Keratinocyte (primary cell): ENCODE results near the gene SNRNP25. TPM values are rescaled to one million over a fixed set of nuclear protein-coding genes. Genes with fewer than 3 reads are reported as not detected.

ENCODE experiments used
- DNase-seq: peaks from one replicate; pipeline ENCODE4 v3.0.0-alpha.2; 2011; ENCODE audit warnings: low read depth, missing footprints, low spot score
- FAIRE-seq: peaks from 2 replicates; lab custom pipeline; 2011; peaks lifted over from hg19 to GRCh38; lab: Jason Lieb, UNC
- H2AFZ ChIP-seq: 2 replicates; pipeline ENCODE4 v1.6.0; 2012; ENCODE audit warnings: low read length, control low read depth, inconsistent platforms; ENCODE audit not compliant: control insufficient read depth
- H3K27ac ChIP-seq: 2 replicates; pipeline ENCODE4 v1.5.1; 2011; ENCODE audit warnings: low read length; ENCODE audit not compliant: control insufficient read depth, insufficient read depth
- H3K27me3 ChIP-seq: 3 replicates; pipeline ENCODE4 v1.6.0; 2011; ENCODE audit warnings: low read length; ENCODE audit not compliant: control insufficient read depth, insufficient read depth; ENCODE audit errors: extremely low read depth
- H3K36me3 ChIP-seq, 2 experiments: 2 replicates in 1 of 2; 3 replicates in 1 of 2; pipeline ENCODE4 v1.5.1; 2011; ENCODE audit warnings: low read length in 2 of 2, mild to moderate bottlenecking in 1 of 2; ENCODE audit not compliant: control insufficient read depth in 2 of 2, insufficient read depth in 2 of 2; ENCODE audit errors: extremely low read depth in 1 of 2
- H3K4me1 ChIP-seq: 3 replicates; pipeline ENCODE4 v1.5.1; 2011; ENCODE audit warnings: low read length; ENCODE audit not compliant: control insufficient read depth, insufficient read depth; ENCODE audit errors: extremely low read depth
- H3K4me2 ChIP-seq: 3 replicates; pipeline ENCODE4 v1.6.0; 2011; ENCODE audit warnings: low read depth, low read length; ENCODE audit not compliant: control insufficient read depth, insufficient read depth; ENCODE audit errors: extremely low read depth
- H3K4me3 ChIP-seq, 3 experiments: fragments of 200-600 bp in 1 of 3; sonication (generic) in 1 of 3; 2 replicates in 2 of 3; 3 replicates in 1 of 3; pipeline ENCODE4 v1.5.1; 2011 to 2016; ENCODE audit warnings: low read length in 3 of 3, mild to moderate bottlenecking in 3 of 3, control low read depth in 2 of 3, inconsistent platforms in 1 of 3, low read depth in 1 of 3, mixed read lengths in 1 of 3, mixed run types in 1 of 3, moderate library complexity in 1 of 3; ENCODE audit not compliant: control insufficient read depth in 2 of 3, insufficient read depth in 2 of 3; ENCODE audit errors: extremely low read depth in 1 of 3
- H3K79me2 ChIP-seq: 2 replicates; pipeline ENCODE4 v1.6.0; 2012; ENCODE audit warnings: low read length; ENCODE audit not compliant: control insufficient read depth, insufficient read depth
- H3K9ac ChIP-seq: 3 replicates; pipeline ENCODE4 v1.6.0; 2011; ENCODE audit warnings: low read length; ENCODE audit not compliant: control insufficient read depth, insufficient read depth; ENCODE audit errors: extremely low read depth
- H3K9me1 ChIP-seq: 3 replicates; pipeline ENCODE4 v1.6.0; 2011; ENCODE audit warnings: low read length; ENCODE audit not compliant: control insufficient read depth, insufficient read depth; ENCODE audit errors: extremely low read depth
- H3K9me3 ChIP-seq: 2 replicates; pipeline ENCODE4 v1.5.1; 2012; ENCODE audit warnings: low read depth, low read length; ENCODE audit not compliant: control insufficient read depth
- H4K20me1 ChIP-seq: 3 replicates; pipeline ENCODE4 v1.6.0; 2011; ENCODE audit warnings: low read length; ENCODE audit not compliant: control insufficient read depth, insufficient read depth; ENCODE audit errors: extremely low read depth
- EZH2 ChIP-seq: IDR thresholded peaks from one replicate; pipeline ENCODE4 v1.6.1; 2012; ENCODE audit warnings: inconsistent platforms, mild to moderate bottlenecking, low read length, moderate library complexity
- dilution Hi-C: fragments of 300-500 bp; cut with MboI; formaldehyde crosslinking; loops from one replicate; pipeline ENCODE4 v1.7.0; 2020; ENCODE audit warnings: low sequenced_read_pairs; ENCODE audit not compliant: extremely low pct_ligation_motif_present
- polyA plus RNA-seq, 5 experiments: library from polyadenylated mRNA; depleted of rRNA in 3 of 5; stranded (reverse) in 3 of 5; stranded (forward) in 1 of 5; unstranded in 1 of 5; fragments of >200 nt; gene quantifications; 1 replicate in 1 of 5; 2 replicates in 3 of 5; 3 replicates in 1 of 5; pipeline versions ENCODE4 v1.2.1 to v1.2.3, GENCODE V29; 2011 to 2012; ENCODE audit warnings: missing spikeins in 2 of 5, low read depth in 1 of 5, low replicate concordance in 1 of 5
- TF ChIP-seq, protein P1 (sequence below), 3 experiments: IDR thresholded peaks in 1 of 3; conservative IDR thresholded peaks in 1 of 3; optimal IDR thresholded peaks in 1 of 3; 2 replicates in 2 of 3; 3 replicates in 1 of 3; pipeline versions ENCODE3 to v1.5.1; 2011; ENCODE audit warnings: low read length in 3 of 3, mild to moderate bottlenecking in 3 of 3, moderate library complexity in 2 of 3, control low read depth in 1 of 3, inconsistent platforms in 1 of 3; ENCODE audit not compliant: insufficient read depth in 2 of 3; ENCODE audit errors: extremely low read depth in 1 of 3

The SNRNP25 gene
- polyA plus RNA-seq, 1 donor (not counting 4 experiments of a cell fraction or from before 2014, with no cell fraction given) = 45.9 TPM

DNA sequence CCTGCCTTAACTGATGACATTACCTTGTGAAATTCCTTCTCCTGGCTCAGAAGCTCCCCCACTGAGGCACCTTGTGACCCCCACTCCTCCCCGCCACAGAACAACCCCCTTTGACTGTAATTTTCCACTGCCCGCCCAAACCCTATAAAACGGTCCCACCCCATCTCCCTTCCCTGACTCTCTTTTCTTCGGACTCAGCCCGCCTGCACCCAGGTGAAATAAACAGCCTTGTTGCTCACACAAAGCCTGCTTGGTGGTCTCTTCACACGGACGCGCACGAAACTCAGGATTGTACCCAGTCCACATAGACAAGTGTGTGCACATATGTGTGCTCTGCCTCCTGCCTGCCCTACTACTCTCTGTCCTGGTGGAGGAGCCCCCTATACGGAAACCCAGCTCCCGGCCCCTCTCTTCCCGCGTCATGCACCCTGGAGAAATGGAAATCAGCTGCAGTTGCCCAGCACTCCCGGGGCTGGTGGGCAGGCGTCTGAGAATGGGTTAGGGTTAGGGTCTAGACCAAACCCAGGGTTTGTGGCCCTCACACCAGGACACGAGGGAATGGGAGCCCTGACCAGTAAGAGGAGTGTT, 21.2 kb downstream of the SNRNP25 start:
- no peak for FAIRE-seq
- peaks cover 4% of the 10 kb centered on the region for H3K9me1 ChIP-seq
- peaks cover 19% of the 10 kb centered on the region for H3K79me2 ChIP-seq
- no peak overlapping the region for H2AFZ ChIP-seq
- H3K9ac ChIP-seq = no peak overlapping the region
- H3K27me3 ChIP-seq = no peaks in the 10 kb centered on the region
- DNase-seq = no peak
- H3K27ac ChIP-seq = no peak overlapping the region
- no peaks in the 10 kb centered on the region for H3K9me3 ChIP-seq
- H3K4me2 ChIP-seq = no peak overlapping the region
- no peak overlapping the region for H3K4me3 ChIP-seq
- peaks cover 3 to 4% of the 10 kb centered on the region in 2 experiments for H3K36me3 ChIP-seq
- TF ChIP-seq, protein P1, sequence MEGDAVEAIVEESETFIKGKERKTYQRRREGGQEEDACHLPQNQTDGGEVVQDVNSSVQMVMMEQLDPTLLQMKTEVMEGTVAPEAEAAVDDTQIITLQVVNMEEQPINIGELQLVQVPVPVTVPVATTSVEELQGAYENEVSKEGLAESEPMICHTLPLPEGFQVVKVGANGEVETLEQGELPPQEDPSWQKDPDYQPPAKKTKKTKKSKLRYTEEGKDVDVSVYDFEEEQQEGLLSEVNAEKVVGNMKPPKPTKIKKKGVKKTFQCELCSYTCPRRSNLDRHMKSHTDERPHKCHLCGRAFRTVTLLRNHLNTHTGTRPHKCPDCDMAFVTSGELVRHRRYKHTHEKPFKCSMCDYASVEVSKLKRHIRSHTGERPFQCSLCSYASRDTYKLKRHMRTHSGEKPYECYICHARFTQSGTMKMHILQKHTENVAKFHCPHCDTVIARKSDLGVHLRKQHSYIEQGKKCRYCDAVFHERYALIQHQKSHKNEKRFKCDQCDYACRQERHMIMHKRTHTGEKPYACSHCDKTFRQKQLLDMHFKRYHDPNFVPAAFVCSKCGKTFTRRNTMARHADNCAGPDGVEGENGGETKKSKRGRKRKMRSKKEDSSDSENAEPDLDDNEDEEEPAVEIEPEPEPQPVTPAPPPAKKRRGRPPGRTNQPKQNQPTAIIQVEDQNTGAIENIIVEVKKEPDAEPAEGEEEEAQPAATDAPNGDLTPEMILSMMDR (optimal IDR thresholded peaks at IDR 0.05 in 1 of 3, IDR thresholded peaks at IDR 0.05 in 1 of 3, conservative IDR thresholded peaks at IDR 0.05 in 1 of 3; ENCODE audit: extremely low read depth in 1 of 3, insufficient read depth in 2 of 3, low read length in 3 of 3) = no peak
- no peak for TF ChIP-seq EZH2
- peaks cover 43% of the 10 kb centered on the region for H3K4me1 ChIP-seq
- dilution Hi-C loops = no loop called here
- no peaks in the 10 kb centered on the region for H4K20me1 ChIP-seq

DNA sequence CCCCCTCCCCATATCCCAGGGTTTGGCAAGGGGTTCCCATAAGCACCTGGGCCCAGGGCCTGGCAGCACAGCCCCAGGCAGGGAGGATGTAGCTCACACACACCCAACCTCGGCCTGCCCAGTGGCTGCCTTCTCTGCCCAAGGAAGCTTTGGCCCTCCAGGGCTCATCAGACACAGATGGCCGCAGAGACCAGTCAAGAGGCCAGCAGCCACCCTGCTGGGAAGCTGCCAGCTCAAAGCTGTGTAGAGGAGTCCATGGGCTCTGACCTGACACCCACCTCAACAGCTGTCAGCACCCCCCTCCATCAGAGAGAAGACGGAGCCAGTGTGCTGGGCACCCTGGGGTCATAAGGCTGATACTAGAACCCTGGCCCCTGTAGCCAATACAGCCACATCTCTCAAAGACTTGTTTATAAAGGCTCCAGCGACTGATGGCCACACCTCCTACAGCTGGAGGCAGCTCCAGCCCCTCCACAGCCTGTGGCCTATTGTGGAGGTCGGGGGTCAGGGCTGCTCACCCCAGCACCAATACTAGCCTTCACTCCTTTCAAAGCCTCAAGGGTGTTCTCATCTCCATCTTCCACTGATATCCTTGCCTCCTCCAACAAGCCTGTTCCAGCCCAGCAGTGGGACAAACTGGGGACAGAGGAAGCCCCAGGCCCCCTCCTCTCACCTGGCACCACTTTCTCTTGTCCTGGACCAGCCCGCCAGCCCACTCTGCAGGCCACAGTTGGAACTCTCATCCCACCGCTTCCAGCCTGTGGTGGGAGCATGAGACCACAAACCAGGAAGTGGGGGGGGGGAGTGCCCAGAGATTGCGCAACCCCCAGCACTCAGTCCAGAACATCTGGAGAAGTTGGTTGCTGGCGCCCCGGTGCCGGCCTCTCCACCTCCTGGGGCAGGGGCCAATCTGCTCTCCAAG, 22.2 kb downstream of the SNRNP25 start:
- peak overlapping the region; percentile 66 for H3K27ac ChIP-seq
- dilution Hi-C loops = no loop called here

More for the DNA sequence above, 22.2 kb downstream of the SNRNP25 start:
- Histone ChIP-seq H3K79me2 (peaks cover 11% of the 10 kb centered on the region), H3K9me3 (no peaks in the 10 kb centered on the region), H3K27me3 (no peaks in the 10 kb centered on the region), H3K9ac (no peak overlapping the region), H3K36me3 (peaks cover 0 to 11% of the 10 kb centered on the region in 2 experiments), H3K4me1 (peaks cover 42% of the 10 kb centered on the region), H3K4me3 (no peak overlapping the region), H2AFZ (no peak overlapping the region), H3K9me1 (peaks cover 4% of the 10 kb centered on the region), H4K20me1 (no peaks in the 10 kb centered on the region), H3K4me2 (peak overlapping the region; percentile 95)
- FAIRE-seq (no peak), DNase-seq (no peak)
- TF ChIP-seq EZH2 = no peak
- TF ChIP-seq, protein P1 (optimal IDR thresholded peaks at IDR 0.05 in 1 of 3, IDR thresholded peaks at IDR 0.05 in 1 of 3, conservative IDR thresholded peaks at IDR 0.05 in 1 of 3; ENCODE audit: extremely low read depth in 1 of 3, insufficient read depth in 2 of 3, low read length in 3 of 3) = peak in 1 of 3 experiments; percentile 16
